ENCODE data around the gene CHST12. TPM values are rescaled to one million over a fixed set of nuclear protein-coding genes. Genes with fewer than 3 reads are reported as not detected.
"Not testable (repeated sequence)": the region's sequence is repeated elsewhere in the genome, so short reads cannot be mapped to it uniquely, and the experiment has no call there.

CHST12 gene
- total RNA-seq, 1 donor from 2014 or later: 29.8 TPM

DNA sequence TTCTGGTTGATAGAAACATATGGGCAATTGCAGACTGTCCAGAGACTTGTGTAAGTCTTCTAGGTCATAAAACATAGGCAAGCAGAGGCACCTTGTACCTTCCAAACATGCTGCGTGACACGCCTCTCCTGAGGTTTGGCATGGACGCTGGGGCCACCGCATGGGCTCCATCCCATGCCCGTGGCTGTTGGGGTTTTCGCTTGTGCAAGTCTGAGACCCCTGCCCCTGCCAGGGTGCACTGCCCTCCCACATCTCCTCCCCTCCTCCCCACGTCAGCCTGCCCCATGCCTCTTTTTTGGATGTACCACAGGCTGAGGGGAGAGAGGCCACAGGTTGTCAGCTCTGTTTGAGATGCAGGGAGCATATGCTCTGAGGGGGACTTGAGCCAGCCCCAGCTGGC is 29.8 kb upstream of the CHST12 start:
- Histone ChIP-seq H3K36me3 (peaks cover 90% of the 10 kb centered on the region), H3K4me3 (no peak overlapping the region), H3K4me1 (no peaks in the 10 kb centered on the region), H3K9me3 (no peaks in the 10 kb centered on the region), H3K27me3 (no peaks in the 10 kb centered on the region), H3K27ac (no peak overlapping the region)
- TF ChIP-seq, protein P1, sequence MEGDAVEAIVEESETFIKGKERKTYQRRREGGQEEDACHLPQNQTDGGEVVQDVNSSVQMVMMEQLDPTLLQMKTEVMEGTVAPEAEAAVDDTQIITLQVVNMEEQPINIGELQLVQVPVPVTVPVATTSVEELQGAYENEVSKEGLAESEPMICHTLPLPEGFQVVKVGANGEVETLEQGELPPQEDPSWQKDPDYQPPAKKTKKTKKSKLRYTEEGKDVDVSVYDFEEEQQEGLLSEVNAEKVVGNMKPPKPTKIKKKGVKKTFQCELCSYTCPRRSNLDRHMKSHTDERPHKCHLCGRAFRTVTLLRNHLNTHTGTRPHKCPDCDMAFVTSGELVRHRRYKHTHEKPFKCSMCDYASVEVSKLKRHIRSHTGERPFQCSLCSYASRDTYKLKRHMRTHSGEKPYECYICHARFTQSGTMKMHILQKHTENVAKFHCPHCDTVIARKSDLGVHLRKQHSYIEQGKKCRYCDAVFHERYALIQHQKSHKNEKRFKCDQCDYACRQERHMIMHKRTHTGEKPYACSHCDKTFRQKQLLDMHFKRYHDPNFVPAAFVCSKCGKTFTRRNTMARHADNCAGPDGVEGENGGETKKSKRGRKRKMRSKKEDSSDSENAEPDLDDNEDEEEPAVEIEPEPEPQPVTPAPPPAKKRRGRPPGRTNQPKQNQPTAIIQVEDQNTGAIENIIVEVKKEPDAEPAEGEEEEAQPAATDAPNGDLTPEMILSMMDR (IDR thresholded peaks at IDR 0.05): no peak
- no peak for ATAC-seq
- DNase-seq: no peak
- intact Hi-C loops (cut with DNase I): no loop called here

DNA sequence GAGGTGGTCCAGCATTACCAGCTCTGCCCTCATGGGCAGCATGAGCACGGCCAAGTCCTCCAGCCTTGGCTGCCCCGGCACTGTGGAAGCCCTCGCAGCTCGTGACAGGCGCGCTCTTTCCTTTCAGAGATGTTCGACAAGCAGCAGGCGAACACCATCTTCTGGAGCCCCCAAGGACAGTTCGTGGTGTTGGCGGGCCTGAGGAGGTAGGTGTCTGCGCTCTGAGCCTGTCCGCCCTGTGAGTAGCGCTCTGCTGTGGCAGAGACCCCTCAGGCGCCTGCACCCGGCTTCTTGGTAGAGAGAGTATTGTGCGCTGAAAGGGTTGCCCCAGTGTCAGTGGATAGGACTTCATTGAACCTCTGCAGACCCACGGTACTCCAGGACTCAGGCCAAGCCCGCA is 29.0 kb upstream of the CHST12 start:
- TF ChIP-seq, protein P1 (IDR thresholded peaks at IDR 0.05): no peak
- H3K4me1 ChIP-seq: no peaks in the 10 kb centered on the region
- H3K4me3 ChIP-seq: no peak overlapping the region
- H3K36me3 ChIP-seq: peaks cover 90% of the 10 kb centered on the region
- no peak for ATAC-seq
- DNase-seq: no peak
- H3K9me3 ChIP-seq: no peaks in the 10 kb centered on the region
- intact Hi-C loops (cut with DNase I): no loop called here
- H3K27me3 ChIP-seq: no peaks in the 10 kb centered on the region
- H3K27ac ChIP-seq: no peak overlapping the region

DNA sequence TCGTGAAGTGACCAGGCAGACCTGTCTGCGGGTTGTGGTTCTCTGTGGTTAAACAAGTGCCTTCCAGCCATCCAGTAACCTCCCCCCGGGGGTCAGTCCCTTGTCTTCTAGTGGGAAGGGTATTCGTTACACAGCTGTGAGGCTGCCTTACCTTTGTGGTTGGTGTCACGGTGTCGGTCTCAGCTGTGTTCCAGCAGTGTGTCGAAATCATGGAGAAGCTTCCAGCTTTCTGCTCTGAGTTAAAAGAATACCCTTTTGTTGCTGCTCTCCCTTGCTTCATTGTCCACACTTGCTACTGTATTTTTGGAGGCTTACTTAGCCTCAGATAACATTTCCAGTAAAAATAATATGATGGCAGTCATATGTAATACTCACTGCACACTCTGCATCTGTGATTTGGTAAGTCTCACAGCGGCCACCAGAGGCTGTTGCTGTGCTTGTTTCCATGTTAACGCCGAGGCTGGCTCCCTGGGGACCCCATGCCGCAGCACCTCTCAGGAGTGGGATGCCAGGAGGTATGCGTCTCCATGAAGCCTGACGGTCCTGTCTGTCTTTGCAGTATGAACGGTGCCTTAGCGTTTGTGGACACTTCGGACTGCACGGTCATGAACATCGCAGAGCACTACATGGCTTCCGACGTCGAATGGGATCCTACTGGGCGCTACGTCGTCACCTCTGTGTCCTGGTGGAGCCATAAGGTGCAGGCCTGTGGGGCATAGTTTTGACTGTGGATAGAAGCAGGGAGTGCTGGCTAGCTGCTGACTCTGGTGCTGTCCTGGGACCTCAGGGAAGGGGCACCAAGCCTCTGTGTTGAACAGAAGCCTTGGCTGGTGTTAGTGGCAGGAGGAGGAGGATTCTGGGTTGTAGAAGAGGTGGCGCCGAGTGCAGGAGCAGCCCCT is 28.3 kb upstream of the CHST12 start:
- no peaks in the 10 kb centered on the region for H3K27me3 ChIP-seq
- no peak overlapping the region for H3K4me3 ChIP-seq
- no peak for DNase-seq
- no peak overlapping the region for H3K27ac ChIP-seq
- H3K4me1 ChIP-seq: no peaks in the 10 kb centered on the region
- ATAC-seq: no peak
- intact Hi-C loops (cut with DNase I): no loop called here
- H3K9me3 ChIP-seq: no peaks in the 10 kb centered on the region
- peaks cover 90% of the 10 kb centered on the region for H3K36me3 ChIP-seq
- TF ChIP-seq, protein P1 (IDR thresholded peaks at IDR 0.05): no peak

DNA sequence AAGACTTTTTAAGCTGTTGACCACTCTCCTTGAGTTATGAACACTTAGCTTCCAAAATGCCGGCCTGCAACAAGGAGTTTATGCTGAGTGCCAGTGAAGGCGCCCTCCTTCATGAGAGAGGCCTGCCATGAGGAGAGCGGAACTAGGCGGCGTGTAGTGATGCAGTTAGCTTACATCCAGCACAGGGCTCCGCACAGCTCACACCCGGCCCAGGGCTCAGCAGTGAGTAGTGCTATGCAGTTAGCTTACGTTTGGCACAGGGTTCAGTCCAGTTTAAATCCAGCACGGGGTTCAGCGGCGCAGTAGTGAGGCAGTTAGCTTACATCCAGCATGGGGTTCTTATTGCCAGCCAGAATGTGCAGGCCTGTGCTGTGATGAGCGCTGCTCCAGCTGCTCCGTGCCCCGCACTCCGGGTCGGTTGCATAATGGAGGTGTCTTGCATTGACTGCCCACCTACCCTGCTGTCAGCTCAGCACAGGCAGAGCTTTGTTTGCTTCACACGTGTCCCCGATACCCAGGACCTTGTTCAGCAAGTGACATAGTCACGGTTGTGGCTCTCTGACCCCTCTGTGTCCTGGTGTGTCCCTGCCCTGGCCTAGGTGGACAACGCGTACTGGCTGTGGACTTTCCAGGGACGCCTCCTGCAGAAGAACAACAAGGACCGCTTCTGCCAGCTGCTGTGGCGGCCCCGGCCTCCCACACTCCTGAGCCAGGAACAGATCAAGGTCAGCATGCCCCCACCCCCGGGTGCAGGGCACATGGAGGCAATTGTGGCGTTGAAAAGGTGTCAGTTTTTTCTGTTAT is 26.9 kb upstream of the CHST12 start:
- intact Hi-C loops (cut with DNase I): no loop called here
- Histone ChIP-seq H3K36me3 (peaks cover 90% of the 10 kb centered on the region), H3K27ac (no peak overlapping the region), H3K9me3 (no peaks in the 10 kb centered on the region), H3K4me3 (no peak overlapping the region), H3K27me3 (no peaks in the 10 kb centered on the region), H3K4me1 (no peaks in the 10 kb centered on the region)
- ATAC-seq (no peak), DNase-seq (no peak)
- TF ChIP-seq, protein P1 (IDR thresholded peaks at IDR 0.05): no peak

DNA sequence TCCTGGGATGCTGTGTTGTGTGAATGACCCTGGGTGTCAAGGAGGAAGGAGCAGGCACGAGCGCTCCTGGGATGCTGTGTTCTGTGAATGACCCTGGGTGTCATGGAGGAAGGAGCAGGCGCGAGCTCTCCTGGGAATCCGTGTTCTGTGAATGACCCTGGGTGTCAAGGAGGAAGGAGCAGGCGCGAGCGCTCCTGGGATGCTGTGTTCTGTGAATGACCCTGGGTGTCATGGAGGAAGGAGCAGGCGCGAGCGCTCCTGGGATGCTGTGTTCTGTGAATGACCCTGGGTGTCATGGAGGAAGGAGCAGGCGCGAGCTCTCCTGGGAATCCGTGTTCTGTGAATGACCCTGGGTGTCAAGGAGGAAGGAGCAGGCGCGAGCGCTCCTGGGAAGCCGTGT is 25.9 kb upstream of the CHST12 start:
- peaks cover 87% of the 10 kb centered on the region for H3K36me3 ChIP-seq
- intact Hi-C loops (cut with DNase I); H3K4me3 ChIP-seq; ATAC-seq; H3K27me3 ChIP-seq; H3K4me1 ChIP-seq; H3K27ac ChIP-seq; DNase-seq; H3K9me3 ChIP-seq: not testable (repeated sequence)

DNA sequence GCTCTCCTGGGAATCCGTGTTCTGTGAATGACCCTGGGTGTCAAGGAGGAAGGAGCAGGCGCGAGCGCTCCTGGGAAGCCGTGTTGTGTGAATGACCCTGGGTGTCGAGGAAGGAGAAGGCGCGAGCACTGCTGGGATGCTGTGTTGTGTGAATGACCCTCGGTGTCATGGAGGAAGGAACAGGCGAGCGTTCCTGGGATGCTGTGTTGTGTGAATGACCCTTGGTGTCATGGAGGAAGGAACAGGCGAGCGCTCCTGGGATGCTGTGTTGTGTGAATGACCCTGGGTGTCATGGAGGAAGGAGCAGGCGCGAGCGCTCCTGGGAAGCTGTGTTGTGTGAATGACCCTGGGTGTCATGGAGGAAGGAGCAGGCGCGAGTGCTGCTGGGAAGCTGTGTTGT is 25.3 kb upstream of the CHST12 start:
- H3K4me3 ChIP-seq; ATAC-seq; intact Hi-C loops (cut with DNase I); H3K27ac ChIP-seq; H3K9me3 ChIP-seq; DNase-seq; H3K4me1 ChIP-seq; H3K27me3 ChIP-seq: not testable (repeated sequence)
- peaks cover 81% of the 10 kb centered on the region for H3K36me3 ChIP-seq

Measured in upper lobe of right lung (tissue), 1 donor.